ENCODE results near the gene ITGAV. TPM values are rescaled to one million over a fixed set of nuclear protein-coding genes. Genes with fewer than 3 reads are reported as not detected.

ITGAV gene
- total RNA-seq, 1 donor from 2014 or later = 251 TPM

- H3K36me3 ChIP-seq (ENCODE audit: control insufficient read depth, insufficient read depth, low read length) = no peaks in the 10 kb centered on the region
- TF ChIP-seq, protein P1, sequence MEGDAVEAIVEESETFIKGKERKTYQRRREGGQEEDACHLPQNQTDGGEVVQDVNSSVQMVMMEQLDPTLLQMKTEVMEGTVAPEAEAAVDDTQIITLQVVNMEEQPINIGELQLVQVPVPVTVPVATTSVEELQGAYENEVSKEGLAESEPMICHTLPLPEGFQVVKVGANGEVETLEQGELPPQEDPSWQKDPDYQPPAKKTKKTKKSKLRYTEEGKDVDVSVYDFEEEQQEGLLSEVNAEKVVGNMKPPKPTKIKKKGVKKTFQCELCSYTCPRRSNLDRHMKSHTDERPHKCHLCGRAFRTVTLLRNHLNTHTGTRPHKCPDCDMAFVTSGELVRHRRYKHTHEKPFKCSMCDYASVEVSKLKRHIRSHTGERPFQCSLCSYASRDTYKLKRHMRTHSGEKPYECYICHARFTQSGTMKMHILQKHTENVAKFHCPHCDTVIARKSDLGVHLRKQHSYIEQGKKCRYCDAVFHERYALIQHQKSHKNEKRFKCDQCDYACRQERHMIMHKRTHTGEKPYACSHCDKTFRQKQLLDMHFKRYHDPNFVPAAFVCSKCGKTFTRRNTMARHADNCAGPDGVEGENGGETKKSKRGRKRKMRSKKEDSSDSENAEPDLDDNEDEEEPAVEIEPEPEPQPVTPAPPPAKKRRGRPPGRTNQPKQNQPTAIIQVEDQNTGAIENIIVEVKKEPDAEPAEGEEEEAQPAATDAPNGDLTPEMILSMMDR (IDR thresholded peaks at IDR 0.05; ENCODE audit: insufficient read depth, low read length, poor library complexity, severe bottlenecking) = no peak
- no peak overlapping the region for H3K4me3 ChIP-seq (ENCODE audit: low read depth, low read length)
- H3K27me3 ChIP-seq (ENCODE audit: control insufficient read depth, insufficient read depth, low read length) = no peaks in the 10 kb centered on the region
- no peak for DNase-seq (ENCODE audit: low read depth)
Observed at GRCh38 chr2:186644791-186645190, 54.9 kb downstream of the ITGAV start.

GRCh38 chr2:186645999-186646398, 56.1 kb downstream of the ITGAV start:
- no peak for DNase-seq (ENCODE audit: low read depth)
- Histone ChIP-seq H3K4me3 (ENCODE audit: low read depth, low read length) (no peak overlapping the region), H3K36me3 (ENCODE audit: control insufficient read depth, insufficient read depth, low read length) (no peaks in the 10 kb centered on the region), H3K27me3 (ENCODE audit: control insufficient read depth, insufficient read depth, low read length) (no peaks in the 10 kb centered on the region)
- TF ChIP-seq, protein P1 (IDR thresholded peaks at IDR 0.05; ENCODE audit: insufficient read depth, low read length, poor library complexity, severe bottlenecking) = no peak

- Histone ChIP-seq H3K4me3 (ENCODE audit: low read depth, low read length) (no peak overlapping the region), H3K36me3 (ENCODE audit: control insufficient read depth, insufficient read depth, low read length) (no peaks in the 10 kb centered on the region), H3K27me3 (ENCODE audit: control insufficient read depth, insufficient read depth, low read length) (no peaks in the 10 kb centered on the region)
- TF ChIP-seq, protein P1 (IDR thresholded peaks at IDR 0.05; ENCODE audit: insufficient read depth, low read length, poor library complexity, severe bottlenecking) = no peak
- DNase-seq (ENCODE audit: low read depth) = no peak
Observed at GRCh38 chr2:186648130-186648529, 58.3 kb downstream of the ITGAV start.

DNA sequence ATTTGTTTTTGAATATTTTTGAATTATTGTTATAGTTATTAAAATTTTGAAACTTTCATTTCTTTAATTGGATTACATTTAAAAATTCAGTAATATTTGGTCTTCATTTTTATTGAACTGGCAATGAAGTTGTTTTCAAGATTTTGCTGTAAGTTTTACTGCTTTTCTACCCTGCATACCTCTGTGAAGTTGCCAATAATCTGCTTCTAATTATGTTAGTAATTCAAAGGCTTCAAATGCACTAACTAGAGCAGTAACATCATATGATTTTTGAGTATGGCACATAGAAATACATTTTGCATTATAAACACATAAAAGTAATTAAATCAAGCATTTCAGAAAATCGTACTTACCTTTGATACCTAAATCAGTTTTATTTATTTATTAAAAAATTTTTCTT, 63.7 kb downstream of the ITGAV start:
- H3K27me3 ChIP-seq (ENCODE audit: control insufficient read depth, insufficient read depth, low read length) = no peaks in the 10 kb centered on the region
- no peaks in the 10 kb centered on the region for H3K36me3 ChIP-seq (ENCODE audit: control insufficient read depth, insufficient read depth, low read length)
- TF ChIP-seq, protein P1 (IDR thresholded peaks at IDR 0.05; ENCODE audit: insufficient read depth, low read length, poor library complexity, severe bottlenecking) = no peak
- DNase-seq (ENCODE audit: low read depth) = no peak
- no peak overlapping the region for H3K4me3 ChIP-seq (ENCODE audit: low read depth, low read length)

DNA sequence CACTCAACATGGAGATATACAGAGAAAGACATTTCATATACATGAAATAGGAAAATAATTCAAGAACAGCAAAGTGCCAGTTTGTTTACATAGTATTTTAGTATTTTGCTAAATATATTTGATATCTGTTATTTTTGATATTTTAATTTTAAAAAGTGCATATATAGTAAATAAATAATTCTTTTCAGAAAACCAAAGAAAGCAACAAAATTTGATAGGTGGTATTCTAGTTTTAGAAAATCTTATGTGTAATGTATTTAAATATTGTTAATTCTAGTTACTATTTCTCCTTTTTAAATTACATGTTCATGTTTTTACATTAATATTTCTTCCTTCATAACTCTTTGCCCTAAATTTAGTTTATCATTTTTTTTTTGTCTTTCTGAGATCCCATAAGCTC, 69.5 kb downstream of the ITGAV start:
- Histone ChIP-seq H3K4me3 (ENCODE audit: low read depth, low read length) (no peak overlapping the region), H3K36me3 (ENCODE audit: control insufficient read depth, insufficient read depth, low read length) (no peaks in the 10 kb centered on the region), H3K27me3 (ENCODE audit: control insufficient read depth, insufficient read depth, low read length) (no peaks in the 10 kb centered on the region)
- DNase-seq (ENCODE audit: low read depth) = no peak
- TF ChIP-seq, protein P1 (IDR thresholded peaks at IDR 0.05; ENCODE audit: insufficient read depth, low read length, poor library complexity, severe bottlenecking) = no peak

DNA sequence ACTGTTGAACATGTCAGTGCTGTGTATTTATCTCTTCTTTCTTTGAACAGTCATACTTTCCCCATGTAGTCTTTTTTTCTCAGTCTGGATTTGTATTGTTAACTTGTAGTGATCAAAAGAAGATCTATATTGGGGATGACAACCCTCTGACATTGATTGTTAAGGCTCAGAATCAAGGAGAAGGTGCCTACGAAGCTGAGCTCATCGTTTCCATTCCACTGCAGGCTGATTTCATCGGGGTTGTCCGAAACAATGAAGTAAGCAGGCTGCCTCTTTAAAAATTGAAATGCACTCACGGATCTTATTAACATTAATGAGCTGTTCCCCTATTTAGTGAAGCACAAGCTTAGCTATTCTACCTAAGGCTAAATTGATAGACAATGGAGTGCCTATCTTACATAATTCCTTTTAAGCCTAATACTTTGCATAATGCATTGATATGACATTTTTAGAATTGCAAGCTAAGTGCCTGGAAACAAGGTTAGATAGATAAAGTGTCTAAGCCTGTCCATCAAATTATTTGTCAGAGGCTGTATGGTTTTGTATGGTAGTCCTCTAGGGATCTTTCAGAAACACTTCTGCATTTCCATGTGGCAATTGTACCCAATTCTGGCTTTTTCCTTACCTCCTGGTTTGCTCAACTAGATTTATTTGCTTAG, 74.7 kb downstream of the ITGAV start:
- H3K4me3 ChIP-seq (ENCODE audit: low read depth, low read length) = no peak overlapping the region
- DNase-seq (ENCODE audit: low read depth) = no peak
- no peaks in the 10 kb centered on the region for H3K36me3 ChIP-seq (ENCODE audit: control insufficient read depth, insufficient read depth, low read length)
- H3K27me3 ChIP-seq (ENCODE audit: control insufficient read depth, insufficient read depth, low read length) = no peaks in the 10 kb centered on the region
- TF ChIP-seq, protein P1 (IDR thresholded peaks at IDR 0.05; ENCODE audit: insufficient read depth, low read length, poor library complexity, severe bottlenecking) = no peak
